SKM-1 treated with dmso at 0.1 percent for 144 hours (cell line): ENCODE data around the gene EPS15.
A peak's percentile ranks its signal among the peaks of the same experiment; 100 is the strongest.

Source experiments
- DNase-seq: peaks from one replicate; lab custom pipeline; 2025; ENCODE audit not compliant: unreplicated experiment; lab: John Stamatoyannopoulos, UW

EPS15 gene

GRCh38 chr1:51323778-51324177, 195.3 kb downstream of the EPS15 start:
- no peak for DNase-seq

GRCh38 chr1:51322417-51323101, 196.5 kb downstream of the EPS15 start:
- DNase-seq, result no peak

GRCh38 chr1:51321924-51322280, 197.2 kb downstream of the EPS15 start:
- no peak for DNase-seq

GRCh38 chr1:51320967-51321923, 197.8 kb downstream of the EPS15 start:
- no peak for DNase-seq

GRCh38 chr1:51317798-51318197, 201.3 kb downstream of the EPS15 start:
- no peak for DNase-seq

GRCh38 chr1:51316846-51317120, 202.3 kb downstream of the EPS15 start:
- no peak for DNase-seq

- no peak for DNase-seq
Observed at GRCh38 chr1:51316113-51316845, 202.8 kb downstream of the EPS15 start.

GRCh38 chr1:51314974-51315373, 204.1 kb downstream of the EPS15 start:
- no peak for DNase-seq

GRCh38 chr1:51313961-51314777, 204.9 kb downstream of the EPS15 start:
- DNase-seq, result no peak

GRCh38 chr1:51313268-51313852, 205.7 kb downstream of the EPS15 start:
- no peak for DNase-seq

- no peak for DNase-seq
Observed at GRCh38 chr1:51312718-51313117, 206.3 kb downstream of the EPS15 start.

GRCh38 chr1:51311826-51312225, 207.2 kb downstream of the EPS15 start:
- no peak for DNase-seq

GRCh38 chr1:51310871-51311613, 208.0 kb downstream of the EPS15 start:
- DNase-seq, result peak; percentile 30

- DNase-seq, result no peak
Observed at GRCh38 chr1:51309291-51309690, 209.8 kb downstream of the EPS15 start.

GRCh38 chr1:51308636-51309035, 210.4 kb downstream of the EPS15 start:
- no peak for DNase-seq

GRCh38 chr1:51306950-51307349, 212.1 kb downstream of the EPS15 start:
- no peak for DNase-seq

- DNase-seq, result no peak
Observed at GRCh38 chr1:51305371-51305823, 213.7 kb downstream of the EPS15 start.

GRCh38 chr1:51304360-51304759, 214.7 kb downstream of the EPS15 start:
- no peak for DNase-seq
